Measurements from ENCODE around the gene EPHA2.

The EPHA2 gene

GRCh38 chr1:16147156-16147926 lies 8.5 kb downstream of the EPHA2 start:
- TF ChIP-seq ARNTL (CRISPR knock-in tag; IDR thresholded peaks at IDR 0.05; ENCODE audit: borderline replicate concordance, low read depth) (no peak), POU6F1 (CRISPR knock-in tag; IDR thresholded peaks at IDR 0.05; ENCODE audit: borderline replicate concordance, low read depth) (no peak), ZC3H10 (CRISPR knock-in tag; IDR thresholded peaks at IDR 0.05) (no peak), BACH2 (CRISPR knock-in tag; IDR thresholded peaks at IDR 0.05; ENCODE audit: borderline replicate concordance) (no peak), CSRNP3 (CRISPR knock-in tag; IDR thresholded peaks at IDR 0.05) (no peak), ESRRG (CRISPR knock-in tag; IDR thresholded peaks at IDR 0.05) (no peak), PPARA (CRISPR knock-in tag; IDR thresholded peaks at IDR 0.05; ENCODE audit: borderline replicate concordance) (no peak)
- no peak for ATAC-seq

- ATAC-seq, result peak; percentile 72
Measured at GRCh38 chr1:16146279-16147155, 9.4 kb downstream of the EPHA2 start.

GRCh38 chr1:16145662-16146278 lies 10.1 kb downstream of the EPHA2 start:
- peak; percentile 82 for ATAC-seq
- TF ChIP-seq TCF4 (CRISPR knock-in tag; IDR thresholded peaks at IDR 0.05; ENCODE audit: borderline replicate concordance) (no peak), ZFP3 (CRISPR knock-in tag; IDR thresholded peaks at IDR 0.05) (peak; percentile 83), OSR1 (CRISPR knock-in tag; IDR thresholded peaks at IDR 0.05) (0 out of 2 replicates have a peak, but pooled peaks have one; percentile 65)

More at GRCh38 chr1:16146279-16147155, 9.4 kb downstream of the EPHA2 start:
- peak; percentile 91 for TF ChIP-seq ZNF70 (CRISPR knock-in tag; IDR thresholded peaks at IDR 0.05)
- TF ChIP-seq PATZ1 (CRISPR knock-in tag; IDR thresholded peaks at IDR 0.05; ENCODE audit: borderline replicate concordance), result peak; percentile 68; the same call in 1 of the 2 replicates
- no peak for TF ChIP-seq ZC3H10 (CRISPR knock-in tag; IDR thresholded peaks at IDR 0.05)
- no peak for TF ChIP-seq GLIS3 (CRISPR knock-in tag; IDR thresholded peaks at IDR 0.05)
- peak; percentile 15; the same call in 1 of the 2 replicates for TF ChIP-seq ISL1 (CRISPR knock-in tag; IDR thresholded peaks at IDR 0.05)

GRCh38 chr1:16145030-16145661 lies 10.7 kb downstream of the EPHA2 start:
- peak; percentile 21 for ATAC-seq
- TF ChIP-seq ZC3H10 (CRISPR knock-in tag; IDR thresholded peaks at IDR 0.05), result no peak
- peak; percentile 9; the same call in 1 of the 2 replicates for TF ChIP-seq PATZ1 (CRISPR knock-in tag; IDR thresholded peaks at IDR 0.05; ENCODE audit: borderline replicate concordance)

All from SK-N-SH treated with all-trans-retinoic acid at 6 μM for 48 hours (cell line).